Measurements from ENCODE around the gene NID2.

NID2 gene

DNA sequence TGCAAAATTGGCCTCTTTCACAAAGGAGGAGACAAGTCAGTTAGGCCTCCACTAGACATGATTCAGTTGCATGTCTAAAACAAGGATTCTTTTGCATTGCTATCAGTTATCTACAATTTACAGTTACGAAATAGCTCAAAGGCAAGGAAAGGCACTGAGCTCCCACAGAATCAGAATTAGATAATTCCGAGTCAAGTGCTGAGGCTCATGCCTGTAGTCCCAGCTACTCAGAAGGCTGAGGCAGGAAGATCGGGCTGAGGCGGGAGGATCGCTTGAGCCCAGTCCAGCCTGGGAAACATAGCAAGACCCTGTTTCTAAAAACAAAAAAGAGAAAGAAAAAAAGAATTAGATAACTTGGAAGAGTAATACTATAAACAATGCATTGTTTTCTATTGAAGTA is 91.8 kb downstream of the NID2 start:
- no peak for DNase-seq (ENCODE audit: low read depth, low spot score)
- no peak overlapping the region for H3K27ac ChIP-seq

DNA sequence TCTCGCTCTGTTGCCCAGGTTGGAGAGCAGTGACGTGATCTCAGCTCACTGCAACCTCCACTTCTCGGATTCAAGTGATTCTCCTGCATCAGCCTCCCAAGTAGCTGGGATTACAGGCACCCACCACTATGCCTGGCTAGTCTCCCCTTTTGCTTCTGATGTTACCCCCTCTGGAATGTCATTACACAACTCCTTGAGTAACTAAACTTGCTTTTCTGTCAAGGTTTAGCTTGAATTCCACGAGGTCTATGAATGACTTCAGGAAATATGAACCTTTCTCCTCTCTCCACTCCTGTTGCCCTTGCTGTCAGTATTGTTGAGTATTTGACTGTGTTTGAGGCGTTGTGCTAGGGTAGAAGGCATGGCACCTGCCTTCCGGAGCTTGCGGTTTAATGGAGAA is 96.3 kb downstream of the NID2 start:
- H3K27ac ChIP-seq = no peak overlapping the region
- no peak for DNase-seq (ENCODE audit: low read depth, low spot score)

DNA sequence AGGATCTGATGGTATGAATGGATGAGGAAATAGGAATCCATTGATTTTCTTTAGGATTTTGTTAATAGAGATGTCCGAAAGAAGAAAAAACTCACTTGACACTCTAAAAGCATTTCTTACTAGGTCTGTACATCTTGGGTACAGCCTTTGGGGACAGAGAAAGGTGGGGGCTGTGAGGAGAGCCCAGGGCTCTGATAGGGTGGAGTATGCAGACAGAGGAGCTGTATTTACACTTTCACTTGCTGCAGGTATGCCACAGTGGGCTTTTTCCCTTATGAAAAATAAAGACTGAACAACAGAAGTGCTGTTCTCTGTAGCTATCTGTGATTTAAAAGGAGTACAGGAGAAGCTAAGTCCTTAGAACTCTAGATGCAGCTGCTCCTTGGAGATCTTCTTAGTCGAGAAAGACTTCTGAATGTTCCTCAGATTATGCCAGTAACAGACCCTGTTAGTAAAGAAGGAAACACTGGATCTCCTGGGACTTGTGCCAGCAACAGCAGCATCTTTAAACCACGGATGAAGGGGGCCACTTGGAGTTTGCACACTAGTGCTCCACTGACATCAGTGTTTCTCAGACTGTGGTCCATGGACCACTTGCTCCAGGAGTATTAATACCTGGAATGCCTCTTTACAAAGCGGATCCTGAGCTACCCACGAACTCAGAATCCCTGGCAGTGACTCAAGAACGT is 98.9 kb downstream of the NID2 start:
- H3K27ac ChIP-seq = no peak overlapping the region

DNA sequence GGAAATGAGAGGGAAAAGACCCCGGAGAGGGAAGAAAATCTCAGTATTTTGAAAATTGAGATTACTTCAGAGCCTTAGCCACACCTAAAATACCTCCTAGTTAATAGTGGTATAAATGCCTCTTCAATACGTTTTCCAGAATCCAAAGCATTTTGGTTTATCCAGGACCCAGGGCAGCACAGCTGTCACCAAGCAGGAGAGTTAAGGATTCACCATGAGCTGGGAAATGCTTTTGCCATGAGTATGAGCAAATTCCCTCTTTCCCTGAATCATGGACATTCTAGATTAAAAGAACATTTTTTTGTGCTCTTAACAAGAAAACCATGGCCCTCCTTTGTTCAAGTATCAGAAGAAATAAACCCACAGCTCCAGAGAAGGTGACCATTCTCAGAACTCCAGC is 101.3 kb downstream of the NID2 start:
- DNase-seq (ENCODE audit: low read depth, low spot score) = no peak
- H3K27ac ChIP-seq = no peak overlapping the region

More for the DNA sequence above, 98.9 kb downstream of the NID2 start:
- no peak for DNase-seq (ENCODE audit: low read depth, low spot score)

DNA sequence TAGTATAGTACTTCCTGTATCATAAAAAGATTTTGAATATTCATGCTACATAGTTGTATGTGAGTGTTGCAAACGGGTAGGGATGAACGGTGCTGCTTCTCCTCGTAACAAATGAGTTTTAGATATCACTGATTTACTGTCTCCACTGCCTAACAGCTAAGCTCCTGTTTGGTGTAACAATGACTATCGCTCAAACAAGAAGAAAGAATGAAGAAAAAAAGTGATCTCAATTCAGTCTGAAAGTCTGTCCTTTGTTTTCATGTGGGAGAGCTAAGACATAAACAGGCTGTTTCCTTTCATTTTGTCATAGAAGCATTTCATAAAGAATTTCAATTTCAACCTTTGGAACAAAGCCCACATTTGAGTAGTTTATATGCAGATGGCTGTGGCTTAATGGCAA is 105.6 kb downstream of the NID2 start:
- no peak for DNase-seq (ENCODE audit: low read depth, low spot score)
- no peak overlapping the region for H3K27ac ChIP-seq

DNA sequence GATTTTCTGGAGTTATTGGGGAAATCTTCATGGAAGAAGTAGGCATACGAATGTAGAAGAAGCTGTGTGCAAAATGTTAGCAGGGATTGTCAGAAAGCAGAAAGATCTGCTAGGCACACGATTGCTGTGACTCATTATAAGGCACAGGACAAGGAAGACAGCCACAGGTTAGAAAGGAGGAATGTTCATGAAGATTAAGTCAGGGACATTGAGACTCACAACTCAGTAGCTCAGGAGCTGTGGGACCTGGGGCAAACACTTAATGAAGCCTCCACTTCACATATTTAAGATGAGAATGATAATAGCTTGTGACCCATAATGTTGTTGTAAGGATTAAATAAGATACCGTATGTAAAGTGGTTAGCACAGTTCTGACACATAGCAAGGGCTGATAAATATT is 106.1 kb downstream of the NID2 start:
- no peak for DNase-seq (ENCODE audit: low read depth, low spot score)

DNA sequence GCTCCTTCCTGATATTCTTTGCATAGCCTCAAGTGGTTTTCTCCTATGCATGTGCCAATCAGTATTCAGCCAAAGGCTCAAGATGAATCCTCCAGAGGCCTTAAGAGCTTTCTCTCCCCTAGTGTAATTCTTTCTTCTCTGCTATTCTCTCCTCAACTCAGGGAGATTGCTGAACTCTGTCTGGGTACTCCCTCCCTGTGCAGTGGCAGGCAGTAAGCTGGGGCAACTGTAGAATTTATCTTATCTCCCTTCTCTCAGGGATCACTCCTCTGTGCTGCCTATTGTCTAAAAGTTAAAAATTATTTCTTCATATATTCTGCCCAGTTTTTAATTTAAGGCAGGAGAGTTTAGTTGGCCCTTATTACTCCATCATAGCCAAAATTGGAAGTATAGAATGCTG is 108.0 kb downstream of the NID2 start:
- no peak for DNase-seq (ENCODE audit: low read depth, low spot score)
- H3K27ac ChIP-seq = no peak overlapping the region

More for the DNA sequence above, 106.1 kb downstream of the NID2 start:
- H3K27ac ChIP-seq = no peak overlapping the region

DNA sequence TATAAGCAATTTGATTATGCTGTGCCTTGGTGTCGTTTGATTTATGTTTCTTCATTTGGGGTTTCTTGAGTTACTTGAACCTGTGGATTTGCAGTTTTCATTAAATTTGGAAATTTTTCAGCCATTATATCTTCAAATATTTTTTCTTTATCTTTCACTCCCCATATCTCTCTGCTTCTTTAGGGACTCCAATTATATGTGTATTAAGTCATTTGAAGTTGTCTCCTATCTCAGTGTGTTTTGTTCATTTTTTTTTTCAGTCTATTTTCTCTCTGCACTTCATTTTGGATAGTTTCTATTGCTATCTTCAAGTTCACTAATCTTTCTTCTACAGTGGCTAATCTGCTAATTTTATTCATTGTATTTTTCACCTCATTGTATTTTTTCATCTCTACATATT is 108.9 kb downstream of the NID2 start:
- DNase-seq (ENCODE audit: low read depth, low spot score) = no peak
- no peak overlapping the region for H3K27ac ChIP-seq

DNA sequence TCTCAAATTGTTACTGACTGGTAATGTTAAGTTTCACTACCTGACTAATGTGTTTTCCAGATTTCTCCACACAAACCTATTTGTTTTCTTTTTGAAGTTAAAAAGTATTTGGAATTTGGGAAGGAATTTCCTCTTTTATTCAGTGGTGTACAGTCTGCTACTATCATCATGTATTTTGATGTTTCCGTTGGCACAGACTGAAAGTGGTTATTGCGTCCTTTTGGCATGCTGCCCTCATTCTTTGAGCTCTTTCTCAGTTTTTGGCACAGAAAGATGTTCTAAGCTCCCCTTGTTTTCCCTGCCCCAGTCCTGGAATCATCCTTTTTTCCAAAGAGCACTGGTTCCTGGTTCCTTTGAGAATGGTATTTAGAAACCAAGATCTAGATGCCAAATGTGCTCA is 110.9 kb downstream of the NID2 start:
- no peak overlapping the region for H3K27ac ChIP-seq
- no peak for DNase-seq (ENCODE audit: low read depth, low spot score)

Data from epithelial cell of prostate (primary cell).